ENCODE measurements around the gene SULT1A1. TPM values are rescaled to one million over a fixed set of nuclear protein-coding genes. Genes with fewer than 3 reads are reported as not detected.
"Not testable (repeated sequence)": the region's sequence is repeated elsewhere in the genome, so short reads cannot be mapped to it uniquely, and the experiment has no call there.

Gene SULT1A1
- polyA plus RNA-seq (2012; ENCODE audit: insufficient read depth, insufficient read length, low read depth): 1.2 TPM

DNA sequence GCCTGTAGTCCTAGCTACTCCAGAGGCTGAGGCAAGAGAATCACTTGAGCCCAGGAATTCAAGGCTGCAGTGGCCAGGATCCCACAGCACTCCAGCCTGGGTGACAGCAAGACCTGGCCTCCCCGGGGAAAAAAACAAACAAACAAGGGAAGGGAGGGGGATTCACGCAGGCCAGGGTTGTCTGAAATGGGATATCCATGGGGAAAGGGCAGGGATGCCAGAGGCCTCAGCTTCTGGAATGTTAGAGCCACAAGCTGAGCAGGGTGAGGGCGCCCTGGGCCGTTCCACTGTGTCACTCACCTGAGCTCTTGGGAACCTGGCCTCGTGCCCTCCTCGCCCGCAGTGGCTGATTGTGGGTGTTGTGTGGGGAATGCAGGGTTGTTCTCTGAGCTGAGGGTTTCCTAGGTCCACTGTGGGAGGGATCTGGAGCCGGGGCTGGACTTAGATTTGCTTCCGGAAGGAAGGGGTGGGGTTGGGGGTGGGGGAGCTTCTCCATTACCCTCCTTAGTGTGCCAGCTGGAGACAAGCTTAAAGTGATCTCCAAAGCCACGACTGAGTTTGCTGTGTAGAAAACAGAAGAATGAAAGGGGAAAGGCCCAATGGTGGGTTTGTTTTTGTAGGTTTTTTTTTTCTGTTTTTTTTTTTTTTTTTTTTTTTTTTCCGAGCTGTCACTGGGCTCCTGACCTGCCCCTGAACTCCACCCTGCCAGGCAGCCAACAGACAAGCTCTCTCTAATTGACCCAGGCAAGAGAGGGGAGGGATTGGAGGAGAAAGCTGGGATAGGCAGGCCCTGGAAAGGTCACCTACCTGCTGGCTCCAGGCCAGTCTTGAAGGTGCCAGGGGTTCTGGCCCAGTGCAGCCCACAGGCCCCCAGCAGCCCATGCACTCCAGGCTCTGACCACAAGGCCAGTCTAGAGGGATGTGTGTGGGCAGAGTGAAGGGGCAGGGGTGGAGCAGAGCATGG, at the start of gene SULT1A1:
SULT1A1 (minus strand) TSS at position 414 of the 964 bp plus-strand sequence. CDS start 1,189 bp downstream, outside the sequence.
- TF ChIP-seq, protein P1, sequence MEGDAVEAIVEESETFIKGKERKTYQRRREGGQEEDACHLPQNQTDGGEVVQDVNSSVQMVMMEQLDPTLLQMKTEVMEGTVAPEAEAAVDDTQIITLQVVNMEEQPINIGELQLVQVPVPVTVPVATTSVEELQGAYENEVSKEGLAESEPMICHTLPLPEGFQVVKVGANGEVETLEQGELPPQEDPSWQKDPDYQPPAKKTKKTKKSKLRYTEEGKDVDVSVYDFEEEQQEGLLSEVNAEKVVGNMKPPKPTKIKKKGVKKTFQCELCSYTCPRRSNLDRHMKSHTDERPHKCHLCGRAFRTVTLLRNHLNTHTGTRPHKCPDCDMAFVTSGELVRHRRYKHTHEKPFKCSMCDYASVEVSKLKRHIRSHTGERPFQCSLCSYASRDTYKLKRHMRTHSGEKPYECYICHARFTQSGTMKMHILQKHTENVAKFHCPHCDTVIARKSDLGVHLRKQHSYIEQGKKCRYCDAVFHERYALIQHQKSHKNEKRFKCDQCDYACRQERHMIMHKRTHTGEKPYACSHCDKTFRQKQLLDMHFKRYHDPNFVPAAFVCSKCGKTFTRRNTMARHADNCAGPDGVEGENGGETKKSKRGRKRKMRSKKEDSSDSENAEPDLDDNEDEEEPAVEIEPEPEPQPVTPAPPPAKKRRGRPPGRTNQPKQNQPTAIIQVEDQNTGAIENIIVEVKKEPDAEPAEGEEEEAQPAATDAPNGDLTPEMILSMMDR (IDR thresholded peaks at IDR 0.05; ENCODE audit: low read depth, low read length): no peak
- H3K36me3 ChIP-seq: no peaks in the 10 kb centered on the region
- H3K4me1 ChIP-seq: no peaks in the 10 kb centered on the region
- H3K9me3 ChIP-seq: no peaks in the 10 kb centered on the region
- no peaks in the 10 kb centered on the region for H3K27me3 ChIP-seq
- DNase-seq: no peak
- no peak within 1 kb of the TSS for H3K4me3 ChIP-seq (ENCODE audit: low read depth, low read length)

DNA sequence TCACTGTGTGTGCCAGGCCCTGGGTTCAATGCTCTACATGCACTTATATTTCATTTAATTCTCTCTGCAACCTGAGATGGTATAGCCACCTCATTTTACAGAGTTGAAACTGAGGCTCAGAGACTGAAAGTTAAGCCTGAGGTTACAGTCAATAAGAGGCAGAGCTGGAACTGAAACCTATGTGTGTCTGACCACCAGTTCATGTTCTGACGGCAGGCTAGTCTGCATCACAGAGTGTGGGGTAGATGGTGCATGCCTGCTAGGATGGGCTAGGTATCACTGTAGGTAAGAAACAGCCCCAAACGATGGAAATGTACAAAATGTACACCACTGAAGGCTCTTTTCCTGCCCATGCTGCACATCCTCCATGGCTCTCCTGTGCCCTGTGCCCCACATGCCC, 30.1 kb upstream of the SULT1A1 start:
- not testable (repeated sequence) for H3K9me3 ChIP-seq; H3K36me3 ChIP-seq; DNase-seq; H3K4me3 ChIP-seq (ENCODE audit: low read depth, low read length); H3K27me3 ChIP-seq; H3K4me1 ChIP-seq

DNA sequence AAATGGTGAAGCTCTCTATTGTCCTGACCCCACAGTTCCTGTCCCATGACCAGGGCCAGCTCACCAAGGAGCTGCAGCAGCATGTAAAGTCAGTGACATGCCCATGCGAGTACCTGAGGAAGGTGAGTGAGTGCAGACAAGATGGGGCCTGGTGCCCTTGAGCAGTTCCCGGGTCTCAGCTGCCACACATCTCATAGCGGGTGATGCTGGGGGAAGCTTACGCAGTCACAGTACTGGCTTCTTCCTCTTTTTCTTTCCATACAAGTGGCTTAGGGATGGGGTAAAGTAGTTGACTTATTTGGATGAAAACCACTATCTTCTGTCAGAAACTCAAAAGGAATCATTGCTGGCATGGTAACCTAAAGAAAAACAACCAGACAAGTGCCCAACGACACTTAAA, 28.5 kb upstream of the SULT1A1 start:
- not testable (repeated sequence) for H3K36me3 ChIP-seq; H3K4me3 ChIP-seq (ENCODE audit: low read depth, low read length); H3K4me1 ChIP-seq; DNase-seq; H3K27me3 ChIP-seq; H3K9me3 ChIP-seq

DNA sequence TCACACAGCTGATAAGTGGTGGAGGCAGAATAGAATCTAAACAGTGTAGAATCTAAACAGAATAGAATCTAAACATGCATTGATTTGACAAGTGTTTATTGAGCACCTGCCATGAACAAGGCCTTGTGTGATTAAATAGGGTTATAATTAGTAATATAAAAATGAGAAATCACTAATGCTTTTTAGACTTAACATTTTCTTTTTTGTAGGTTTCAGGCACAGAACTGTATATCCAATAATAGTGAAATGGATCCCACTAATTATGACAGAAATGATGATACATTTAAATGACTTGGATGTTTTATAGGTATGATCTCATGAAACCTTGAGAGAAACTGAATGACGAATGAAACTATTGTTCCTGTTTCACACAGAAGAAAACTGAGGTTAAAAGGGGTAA, 27.9 kb upstream of the SULT1A1 start, which contains the start of gene NPIPB8:
NPIPB8 (plus strand) TSS at position 301 of the 400 bp plus-strand sequence. CDS start 296 bp downstream, outside the sequence.
- H3K9me3 ChIP-seq; H3K27me3 ChIP-seq; H3K4me1 ChIP-seq; H3K4me3 ChIP-seq (ENCODE audit: low read depth, low read length); H3K36me3 ChIP-seq; DNase-seq: not testable (repeated sequence)

DNA sequence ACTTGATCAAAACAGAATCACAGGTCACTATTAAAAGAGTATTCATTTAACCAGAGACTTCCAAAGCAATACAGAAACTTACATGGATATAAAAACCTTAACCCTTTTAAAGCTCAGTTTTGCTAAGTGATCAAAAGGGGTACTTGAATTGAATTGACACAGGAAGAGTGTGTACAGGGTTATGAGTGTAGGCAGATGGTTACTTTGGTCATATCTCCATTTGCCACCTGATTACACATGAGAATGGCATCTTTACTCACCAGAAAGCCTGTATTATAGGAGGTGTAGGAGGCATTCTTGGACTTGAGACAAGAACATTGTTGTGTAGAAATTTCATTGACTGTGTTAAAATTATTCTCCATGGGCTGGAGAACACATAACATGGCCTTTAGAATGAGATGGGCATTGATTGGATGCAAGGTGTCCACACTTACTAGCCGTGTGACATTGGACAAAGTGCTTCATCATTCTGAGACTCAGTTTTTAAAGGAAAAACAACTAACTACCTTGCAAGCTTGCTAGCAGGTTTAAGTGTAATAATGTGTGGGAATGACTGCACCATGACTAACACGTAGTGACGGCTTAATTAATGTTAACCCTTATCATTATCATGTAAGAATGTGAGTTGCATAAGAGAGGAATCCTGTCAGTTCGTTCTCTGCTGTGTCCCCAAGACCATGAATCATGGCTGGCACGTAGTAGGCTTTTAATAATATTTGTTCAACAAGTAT, 26.4 kb upstream of the SULT1A1 start:
- not testable (repeated sequence) for DNase-seq

DNA sequence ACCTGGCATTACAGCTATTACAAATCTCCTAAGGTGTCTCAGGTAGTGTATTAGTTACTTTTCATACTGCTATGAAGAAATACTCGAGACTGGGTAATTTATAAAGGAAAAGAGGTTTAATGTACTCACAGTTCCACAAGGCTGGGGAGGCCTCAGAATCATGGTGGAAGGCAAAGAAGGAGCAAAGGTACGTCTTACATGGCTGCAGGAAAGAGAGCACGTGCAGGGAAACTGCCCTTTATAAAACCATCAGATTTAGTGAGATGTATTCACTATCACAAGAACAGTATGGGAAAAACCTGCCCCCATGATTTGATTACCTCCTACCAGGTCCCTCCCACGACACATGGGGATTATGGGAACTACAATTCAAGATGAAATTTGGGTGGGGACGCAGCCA, 21.1 kb upstream of the SULT1A1 start:
- not testable (repeated sequence) for H3K36me3 ChIP-seq; DNase-seq; H3K4me1 ChIP-seq; H3K27me3 ChIP-seq; H3K9me3 ChIP-seq; H3K4me3 ChIP-seq (ENCODE audit: low read depth, low read length)

More for the DNA sequence above, 26.4 kb upstream of the SULT1A1 start:
- H3K36me3 ChIP-seq; H3K4me3 ChIP-seq (ENCODE audit: low read depth, low read length); H3K4me1 ChIP-seq; H3K9me3 ChIP-seq; H3K27me3 ChIP-seq: not testable (repeated sequence)

DNA sequence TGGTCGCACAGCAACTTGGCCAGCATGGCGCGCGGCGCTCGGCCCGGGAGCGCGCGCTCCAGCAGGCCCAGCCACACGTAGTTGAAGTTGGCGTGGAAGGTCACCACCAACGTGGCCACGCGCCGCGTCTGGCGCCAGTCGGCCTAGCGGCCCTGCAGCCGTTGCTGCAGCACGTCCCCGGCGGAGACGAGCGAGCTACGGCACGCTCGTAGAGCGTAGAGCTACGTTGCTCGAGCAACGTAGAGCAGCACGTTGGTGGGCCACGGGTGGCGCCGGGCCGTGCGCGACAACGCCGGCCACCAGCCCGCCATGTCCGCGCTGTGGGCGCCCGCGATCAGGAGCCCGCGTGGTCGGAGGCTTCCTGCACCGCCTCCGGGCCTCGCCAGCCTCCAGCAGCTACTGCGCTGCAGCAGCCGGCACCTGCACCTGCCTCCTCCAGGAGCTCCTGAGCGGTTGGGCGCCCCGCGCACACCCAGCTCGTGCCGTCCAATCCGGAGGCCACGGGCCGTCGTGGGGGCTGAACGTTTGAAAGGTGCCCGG, 13.4 kb upstream of the SULT1A1 start:
- Histone ChIP-seq H3K4me3 (ENCODE audit: low read depth, low read length) (no peak overlapping the region), H3K4me1 (no peaks in the 10 kb centered on the region), H3K36me3 (no peaks in the 10 kb centered on the region), H3K9me3 (no peaks in the 10 kb centered on the region), H3K27me3 (no peaks in the 10 kb centered on the region)
- TF ChIP-seq, protein P1 (IDR thresholded peaks at IDR 0.05; ENCODE audit: low read depth, low read length): no peak
- DNase-seq: no peak

DNA sequence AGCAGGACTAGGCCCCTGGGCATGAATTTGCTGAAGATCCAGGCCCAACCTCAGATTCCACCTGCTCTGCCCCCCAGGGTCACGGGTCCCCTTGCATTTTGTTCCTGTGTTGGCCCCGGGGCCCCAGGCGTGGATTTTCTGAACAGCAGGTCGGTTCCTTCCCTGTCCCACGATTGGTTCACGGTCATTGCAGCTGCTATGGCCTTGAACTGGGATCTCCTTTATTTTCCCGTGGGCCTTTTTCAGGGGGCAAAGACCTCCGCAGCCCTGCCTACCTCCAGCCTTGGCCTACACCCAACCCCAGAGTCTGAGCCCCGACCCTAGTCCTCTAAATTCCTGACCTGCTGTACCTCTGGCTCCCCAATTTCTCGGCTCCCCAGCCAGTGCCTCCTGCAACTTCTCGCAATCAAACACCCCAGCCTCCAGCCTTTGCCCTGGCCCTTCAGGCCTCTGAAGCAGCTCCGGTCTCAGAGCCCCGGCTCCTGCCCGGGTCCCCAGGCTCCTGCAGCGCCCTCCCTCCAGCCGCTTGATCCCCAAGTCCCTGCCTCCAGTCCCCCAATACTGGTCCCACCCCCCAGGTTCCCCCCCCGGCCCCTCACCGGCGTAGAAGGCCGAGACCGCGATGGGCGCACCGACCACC, 12.8 kb upstream of the SULT1A1 start:
- H3K9me3 ChIP-seq; DNase-seq; H3K27me3 ChIP-seq; H3K4me3 ChIP-seq (ENCODE audit: low read depth, low read length); H3K36me3 ChIP-seq; H3K4me1 ChIP-seq: not testable (repeated sequence)
